ENCODE results near the gene DLK2. TPM values are rescaled to one million over a fixed set of nuclear protein-coding genes. Genes with fewer than 3 reads are reported as not detected.
"Not testable (repeated sequence)": the region's sequence is repeated elsewhere in the genome, so short reads cannot be mapped to it uniquely, and the experiment has no call there.

DLK2 gene
- total and polyA plus RNA-seq, 2 donors, result 1.5 to 10.0 TPM

- WGBS, result 99% methylated on average over 4 of the region's 4 CpGs
- Histone ChIP-seq H3K27ac (ENCODE audit: low read depth in 1 of 2, low read length in 1 of 2) (no peak overlapping the region), H3K4me3 (ENCODE audit: low read length in 2 of 2) (no peak overlapping the region), H3K36me3 (ENCODE audit: control insufficient read depth in 2 of 2, insufficient read depth in 2 of 2, low read length in 1 of 2) (no peaks in the 10 kb centered on the region), H3K4me1 (ENCODE audit: control insufficient read depth in 2 of 2, insufficient read depth in 2 of 2, low read length in 2 of 2) (peaks cover 0 to 6% of the 10 kb centered on the region in 2 donors), H3K27me3 (ENCODE audit: control insufficient read depth in 2 of 2, insufficient read depth in 1 of 2, low read length in 1 of 2) (peaks cover 0 to 22% of the 10 kb centered on the region in 2 donors), H3K9me3 (ENCODE audit: control insufficient read depth in 2 of 2, insufficient read depth in 1 of 2, low read length in 1 of 2) (no peaks in the 10 kb centered on the region)
- no peak for DNase-seq (ENCODE audit: low read depth in 6 of 9, low spot score in 9 of 9)
These were observed 17.2 kb upstream of the DLK2 start for GRCh38 chr6:43472515-43472914.

- peaks cover 0 to 27% of the 10 kb centered on the region in 2 donors for H3K27me3 ChIP-seq (ENCODE audit: control insufficient read depth in 2 of 2, insufficient read depth in 1 of 2, low read length in 1 of 2)
- WGBS, result 79% methylated on average over 1 of the region's 1 CpG
- no peak overlapping the region for H3K27ac ChIP-seq (ENCODE audit: low read depth in 1 of 2, low read length in 1 of 2)
- H3K4me1 ChIP-seq (ENCODE audit: control insufficient read depth in 2 of 2, insufficient read depth in 2 of 2, low read length in 2 of 2), result no peaks in the 10 kb centered on the region
- no peaks in the 10 kb centered on the region for H3K9me3 ChIP-seq (ENCODE audit: control insufficient read depth in 2 of 2, insufficient read depth in 1 of 2, low read length in 1 of 2)
- DNase-seq (ENCODE audit: low read depth in 6 of 9, low spot score in 9 of 9), result no peak
- H3K4me3 ChIP-seq (ENCODE audit: low read length in 2 of 2), result no peak overlapping the region
- no peaks in the 10 kb centered on the region for H3K36me3 ChIP-seq (ENCODE audit: control insufficient read depth in 2 of 2, insufficient read depth in 2 of 2, low read length in 1 of 2)
These were observed 16.1 kb upstream of the DLK2 start for GRCh38 chr6:43471399-43471798.

GRCh38 chr6:43469947-43470346 lies 14.6 kb upstream of the DLK2 start:
- WGBS, result 96% methylated on average over 7 of the region's 7 CpGs
- H3K36me3 ChIP-seq (ENCODE audit: control insufficient read depth in 2 of 2, insufficient read depth in 2 of 2, low read length in 1 of 2), result no peaks in the 10 kb centered on the region
- no peak for DNase-seq (ENCODE audit: low read depth in 6 of 9, low spot score in 9 of 9)
- H3K27ac ChIP-seq (ENCODE audit: low read depth in 1 of 2, low read length in 1 of 2), result no peak overlapping the region
- H3K9me3 ChIP-seq (ENCODE audit: control insufficient read depth in 2 of 2, insufficient read depth in 1 of 2, low read length in 1 of 2), result no peaks in the 10 kb centered on the region
- no peak overlapping the region for H3K4me3 ChIP-seq (ENCODE audit: low read length in 2 of 2)
- peaks cover 0 to 30% of the 10 kb centered on the region in 2 donors for H3K27me3 ChIP-seq (ENCODE audit: control insufficient read depth in 2 of 2, insufficient read depth in 1 of 2, low read length in 1 of 2)
- no peaks in the 10 kb centered on the region for H3K4me1 ChIP-seq (ENCODE audit: control insufficient read depth in 2 of 2, insufficient read depth in 2 of 2, low read length in 2 of 2)

GRCh38 chr6:43468748-43469681 lies 13.7 kb upstream of the DLK2 start:
- no peaks in the 10 kb centered on the region for H3K9me3 ChIP-seq (ENCODE audit: control insufficient read depth in 2 of 2, insufficient read depth in 1 of 2, low read length in 1 of 2)
- H3K36me3 ChIP-seq (ENCODE audit: control insufficient read depth in 2 of 2, insufficient read depth in 2 of 2, low read length in 1 of 2), result no peaks in the 10 kb centered on the region
- H3K27ac ChIP-seq (ENCODE audit: low read depth in 1 of 2, low read length in 1 of 2), result no peak overlapping the region
- no peak overlapping the region for H3K4me3 ChIP-seq (ENCODE audit: low read length in 2 of 2)
- H3K4me1 ChIP-seq (ENCODE audit: control insufficient read depth in 2 of 2, insufficient read depth in 2 of 2, low read length in 2 of 2), result no peaks in the 10 kb centered on the region
- DNase-seq (ENCODE audit: low read depth in 6 of 9, low spot score in 9 of 9), result no peak
- H3K27me3 ChIP-seq (ENCODE audit: control insufficient read depth in 2 of 2, insufficient read depth in 1 of 2, low read length in 1 of 2), result peaks cover 0 to 32% of the 10 kb centered on the region in 2 donors
- 88% methylated on average over 13 of the region's 13 CpGs for WGBS

- WGBS, result 94% methylated on average over 4 of the region's 4 CpGs
- Histone ChIP-seq H3K27ac (ENCODE audit: low read depth in 1 of 2, low read length in 1 of 2) (no peak overlapping the region), H3K4me3 (ENCODE audit: low read length in 2 of 2) (no peak overlapping the region), H3K27me3 (ENCODE audit: control insufficient read depth in 2 of 2, insufficient read depth in 1 of 2, low read length in 1 of 2) (peaks cover 0 to 36% of the 10 kb centered on the region in 2 donors), H3K9me3 (ENCODE audit: control insufficient read depth in 2 of 2, insufficient read depth in 1 of 2, low read length in 1 of 2) (no peaks in the 10 kb centered on the region), H3K36me3 (ENCODE audit: control insufficient read depth in 2 of 2, insufficient read depth in 2 of 2, low read length in 1 of 2) (no peaks in the 10 kb centered on the region), H3K4me1 (ENCODE audit: control insufficient read depth in 2 of 2, insufficient read depth in 2 of 2, low read length in 2 of 2) (no peaks in the 10 kb centered on the region)
- DNase-seq (ENCODE audit: low read depth in 6 of 9, low spot score in 9 of 9), result no peak
These were observed 12.9 kb upstream of the DLK2 start for GRCh38 chr6:43468240-43468639.

GRCh38 chr6:43467752-43468151 lies 12.4 kb upstream of the DLK2 start:
- Histone ChIP-seq H3K4me3 (ENCODE audit: low read length in 2 of 2) (no peak overlapping the region), H3K9me3 (ENCODE audit: control insufficient read depth in 2 of 2, insufficient read depth in 1 of 2, low read length in 1 of 2) (no peaks in the 10 kb centered on the region), H3K36me3 (ENCODE audit: control insufficient read depth in 2 of 2, insufficient read depth in 2 of 2, low read length in 1 of 2) (no peaks in the 10 kb centered on the region), H3K27ac (ENCODE audit: low read depth in 1 of 2, low read length in 1 of 2) (no peak overlapping the region), H3K4me1 (ENCODE audit: control insufficient read depth in 2 of 2, insufficient read depth in 2 of 2, low read length in 2 of 2) (no peaks in the 10 kb centered on the region), H3K27me3 (ENCODE audit: control insufficient read depth in 2 of 2, insufficient read depth in 1 of 2, low read length in 1 of 2) (peaks cover 0 to 40% of the 10 kb centered on the region in 2 donors)
- no peak for DNase-seq (ENCODE audit: low read depth in 6 of 9, low spot score in 9 of 9)
- 97% methylated on average over 4 of the region's 4 CpGs for WGBS

GRCh38 chr6:43467265-43467664 lies 11.9 kb upstream of the DLK2 start:
- not testable (repeated sequence) for H3K4me1 ChIP-seq (ENCODE audit: control insufficient read depth in 2 of 2, insufficient read depth in 2 of 2, low read length in 2 of 2); H3K27ac ChIP-seq (ENCODE audit: low read depth in 1 of 2, low read length in 1 of 2); DNase-seq (ENCODE audit: low read depth in 6 of 9, low spot score in 9 of 9); H3K36me3 ChIP-seq (ENCODE audit: control insufficient read depth in 2 of 2, insufficient read depth in 2 of 2, low read length in 1 of 2); H3K9me3 ChIP-seq (ENCODE audit: control insufficient read depth in 2 of 2, insufficient read depth in 1 of 2, low read length in 1 of 2); H3K4me3 ChIP-seq (ENCODE audit: low read length in 2 of 2)
- peaks cover 0 to 43% of the 10 kb centered on the region in 2 donors for H3K27me3 ChIP-seq (ENCODE audit: control insufficient read depth in 2 of 2, insufficient read depth in 1 of 2, low read length in 1 of 2)
- WGBS, result 78% methylated on average over 5 of the region's 5 CpGs

- Histone ChIP-seq H3K27ac (ENCODE audit: low read depth in 1 of 2, low read length in 1 of 2) (no peak overlapping the region), H3K27me3 (ENCODE audit: control insufficient read depth in 2 of 2, insufficient read depth in 1 of 2, low read length in 1 of 2) (peaks cover 0 to 45% of the 10 kb centered on the region in 2 donors), H3K9me3 (ENCODE audit: control insufficient read depth in 2 of 2, insufficient read depth in 1 of 2, low read length in 1 of 2) (no peaks in the 10 kb centered on the region), H3K36me3 (ENCODE audit: control insufficient read depth in 2 of 2, insufficient read depth in 2 of 2, low read length in 1 of 2) (no peaks in the 10 kb centered on the region), H3K4me3 (ENCODE audit: low read length in 2 of 2) (no peak overlapping the region), H3K4me1 (ENCODE audit: control insufficient read depth in 2 of 2, insufficient read depth in 2 of 2, low read length in 2 of 2) (no peaks in the 10 kb centered on the region)
- DNase-seq (ENCODE audit: low read depth in 6 of 9, low spot score in 9 of 9), result no peak
- 93% methylated on average over 2 of the region's 2 CpGs for WGBS
These were observed 10.6 kb upstream of the DLK2 start for GRCh38 chr6:43465948-43466347.

GRCh38 chr6:43464337-43464736 lies 9.0 kb upstream of the DLK2 start:
- no peak for DNase-seq (ENCODE audit: low read depth in 6 of 9, low spot score in 9 of 9)
- Histone ChIP-seq H3K27ac (ENCODE audit: low read depth in 1 of 2, low read length in 1 of 2) (no peak overlapping the region), H3K27me3 (ENCODE audit: control insufficient read depth in 2 of 2, insufficient read depth in 1 of 2, low read length in 1 of 2) (peaks cover 0 to 41% of the 10 kb centered on the region in 2 donors), H3K9me3 (ENCODE audit: control insufficient read depth in 2 of 2, insufficient read depth in 1 of 2, low read length in 1 of 2) (no peaks in the 10 kb centered on the region), H3K4me3 (ENCODE audit: low read length in 2 of 2) (no peak overlapping the region), H3K4me1 (ENCODE audit: control insufficient read depth in 2 of 2, insufficient read depth in 2 of 2, low read length in 2 of 2) (no peaks in the 10 kb centered on the region), H3K36me3 (ENCODE audit: control insufficient read depth in 2 of 2, insufficient read depth in 2 of 2, low read length in 1 of 2) (no peaks in the 10 kb centered on the region)
- 98% methylated on average over 8 of the region's 8 CpGs for WGBS

Data from thymus (tissue), 11 donors.